Dermis microvascular lymphatic vessel endothelial cell (primary cell): ENCODE data around the gene EIF3F. TPM values are rescaled to one million over a fixed set of nuclear protein-coding genes. Genes with fewer than 3 reads are reported as not detected.
"Not testable (repeated sequence)": the region's sequence is repeated elsewhere in the genome, so short reads cannot be mapped to it uniquely, and the experiment has no call there.

Source experiments
- DNase-seq, 2 donors: peaks; one replicate each; pipeline versions ENCODE4 v3.0.0 to v3.0.0-alpha.2; 2010; ENCODE audit warnings: low read depth in 2 of 2
- total RNA-seq: library from RNA; depleted of rRNA; stranded (reverse); fragments of >200 nt; gene quantifications from 2 replicates; pipeline ENCODE4 v1.2.1, GENCODE V29; 2014

The EIF3F gene
- 167 and 326 TPM in 2 replicates for total RNA-seq

- DNase-seq: peak; percentile 99 to 100
These were observed at the start of gene EIF3F for GRCh38 chr11:7986768-7987559. Gene EIF3F (plus strand): TSS chr11:7987337. CDS start chr11:7987353, 16 bp downstream.

GRCh38 chr11:7941146-7941545 is 46.0 kb upstream of the EIF3F start:
- DNase-seq: no peak

GRCh38 chr11:7941608-7942007 is 45.5 kb upstream of the EIF3F start, which contains the start of gene OR10A3:
Gene OR10A3 (minus strand): TSS chr11:7941708. CDS start chr11:7939520, 2,188 bp downstream.
- DNase-seq: no peak

- no peak for DNase-seq
These were observed 43.0 kb upstream of the EIF3F start for GRCh38 chr11:7944123-7944522.

- no peak for DNase-seq
These were observed 37.2 kb upstream of the EIF3F start for GRCh38 chr11:7949934-7950333.

- DNase-seq: no peak
These were observed 31.9 kb upstream of the EIF3F start for GRCh38 chr11:7955191-7955590.

GRCh38 chr11:7964261-7964660 is 22.9 kb upstream of the EIF3F start:
- DNase-seq: no peak

GRCh38 chr11:7964873-7965272 is 22.3 kb upstream of the EIF3F start:
- DNase-seq: no peak

- no peak for DNase-seq
These were observed 21.8 kb upstream of the EIF3F start, which contains the start of gene NLRP10 for GRCh38 chr11:7965386-7965785. Gene NLRP10 (minus strand): TSS chr11:7965447. CDS start chr11:7963495, 1,952 bp downstream.

GRCh38 chr11:7967097-7967496 is 20.0 kb upstream of the EIF3F start:
- DNase-seq: no peak

GRCh38 chr11:7967826-7968225 is 19.3 kb upstream of the EIF3F start:
- no peak for DNase-seq

GRCh38 chr11:7968686-7969085 is 18.5 kb upstream of the EIF3F start:
- DNase-seq: no peak

- no peak for DNase-seq
These were observed 17.1 kb upstream of the EIF3F start for GRCh38 chr11:7969756-7970646.

- DNase-seq: no peak
These were observed 15.3 kb upstream of the EIF3F start for GRCh38 chr11:7971846-7972245.

GRCh38 chr11:7973011-7973410 is 14.1 kb upstream of the EIF3F start:
- DNase-seq: no peak

- DNase-seq: no peak
These were observed 12.5 kb upstream of the EIF3F start for GRCh38 chr11:7974668-7975067.

GRCh38 chr11:7977232-7977917 is 9.8 kb upstream of the EIF3F start:
- DNase-seq: peak; percentile 61 to 70

GRCh38 chr11:7981619-7982157 is 5.4 kb upstream of the EIF3F start:
- no peak for DNase-seq

- DNase-seq: no peak
These were observed 4.5 kb upstream of the EIF3F start for GRCh38 chr11:7982582-7983119.

- no peak for DNase-seq
These were observed 3.1 kb upstream of the EIF3F start for GRCh38 chr11:7983832-7984590.

GRCh38 chr11:7987560-7987883 is 385 bp downstream of the EIF3F start:
- DNase-seq: not testable (repeated sequence)
